Body of pancreas (tissue), 4 donors: ENCODE results near the gene GNB1L. TPM values are rescaled to one million over a fixed set of nuclear protein-coding genes. Genes with fewer than 3 reads are reported as not detected.
A peak's percentile ranks its signal among the peaks of the same experiment; 100 is the strongest.

Source experiments
- ATAC-seq: fragments of 150-250 bp; one replicate; pipeline ENCODE4 v1.9.1; 2016
- DNase-seq, 4 donors: peaks; one replicate each; pipeline ENCODE4 v3.0.0-alpha.2; 2019
- H3K27ac ChIP-seq, 4 donors: fragments of 200-600 bp; sonication (generic); 1 replicate in 3 of 4; 2 replicates in 1 of 4; pipeline versions ENCODE4 v1.5.1 to v1.6.1; 2016 to 2019; ENCODE audit warnings: mild to moderate bottlenecking in 1 of 4, mixed read lengths in 1 of 4, moderate library complexity in 1 of 4
- H3K27me3 ChIP-seq, 2 donors: fragments of 200-600 bp; sonication (generic); one replicate each; pipeline ENCODE4 v1.6.0; 2016; ENCODE audit warnings: mild to moderate bottlenecking in 1 of 2
- H3K36me3 ChIP-seq, 2 donors: fragments of 200-600 bp; sonication (generic); replicated peaks in 1 of 2; 2 replicates each; pipeline ENCODE4 v1.5.1; 2016; ENCODE audit warnings: low read depth in 2 of 2; ENCODE audit not compliant: insufficient read depth in 1 of 2
- H3K4me1 ChIP-seq: fragments of 200-600 bp; sonication (generic); one replicate; pipeline ENCODE4 v1.6.0; 2016
- H3K4me3 ChIP-seq, 2 donors: fragments of 200-600 bp; sonication (generic); 1 replicate in 1 of 2; 2 replicates in 1 of 2; pipeline ENCODE4 v1.5.1; 2016 to 2019
- H3K9me3 ChIP-seq, 3 donors: fragments of 200-600 bp; sonication (generic); 1 replicate in 2 of 3; 2 replicates in 1 of 3; pipeline ENCODE4 v1.5.1; 2016
- POLR2A ChIP-seq, 3 donors: fragments of 450-650 bp; IDR thresholded peaks; one replicate each; pipeline ENCODE4 v1.6.1; 2016; ENCODE audit warnings: antibody characterized with exemption in 3 of 3, mild to moderate bottlenecking in 2 of 3
- WGBS, 2 donors: methylation state at CpG; one replicate each; pipeline ENCODE4 v1.1.5; 2017; 5-methylcytosine and 5-hydroxymethylcytosine counted together
- intact Hi-C: fragments of 100-400 bp; cut with DNase I; formaldehyde crosslinking; loops from one replicate; pipeline ENCODE4 v1.15.1; 2023
- total RNA-seq, 2 donors: library from RNA; depleted of rRNA; stranded (reverse); fragments of >200 nt; gene quantifications; one replicate each; pipeline ENCODE4 v1.1.0, GENCODE V29; 2016
- TF ChIP-seq, protein P1 (sequence below), 7 experiments: fragments of 450-650 bp in 4 of 7; fragments of 200-600 bp in 3 of 7; sonication (generic) in 3 of 7; IDR thresholded peaks; one replicate each; pipeline ENCODE4 v1.5.1; 2016 to 2019; ENCODE audit warnings: antibody characterized with exemption in 7 of 7

Gene GNB1L
- total RNA-seq, 2 donors from 2014 or later = 1.3 to 3.3 TPM

DNA sequence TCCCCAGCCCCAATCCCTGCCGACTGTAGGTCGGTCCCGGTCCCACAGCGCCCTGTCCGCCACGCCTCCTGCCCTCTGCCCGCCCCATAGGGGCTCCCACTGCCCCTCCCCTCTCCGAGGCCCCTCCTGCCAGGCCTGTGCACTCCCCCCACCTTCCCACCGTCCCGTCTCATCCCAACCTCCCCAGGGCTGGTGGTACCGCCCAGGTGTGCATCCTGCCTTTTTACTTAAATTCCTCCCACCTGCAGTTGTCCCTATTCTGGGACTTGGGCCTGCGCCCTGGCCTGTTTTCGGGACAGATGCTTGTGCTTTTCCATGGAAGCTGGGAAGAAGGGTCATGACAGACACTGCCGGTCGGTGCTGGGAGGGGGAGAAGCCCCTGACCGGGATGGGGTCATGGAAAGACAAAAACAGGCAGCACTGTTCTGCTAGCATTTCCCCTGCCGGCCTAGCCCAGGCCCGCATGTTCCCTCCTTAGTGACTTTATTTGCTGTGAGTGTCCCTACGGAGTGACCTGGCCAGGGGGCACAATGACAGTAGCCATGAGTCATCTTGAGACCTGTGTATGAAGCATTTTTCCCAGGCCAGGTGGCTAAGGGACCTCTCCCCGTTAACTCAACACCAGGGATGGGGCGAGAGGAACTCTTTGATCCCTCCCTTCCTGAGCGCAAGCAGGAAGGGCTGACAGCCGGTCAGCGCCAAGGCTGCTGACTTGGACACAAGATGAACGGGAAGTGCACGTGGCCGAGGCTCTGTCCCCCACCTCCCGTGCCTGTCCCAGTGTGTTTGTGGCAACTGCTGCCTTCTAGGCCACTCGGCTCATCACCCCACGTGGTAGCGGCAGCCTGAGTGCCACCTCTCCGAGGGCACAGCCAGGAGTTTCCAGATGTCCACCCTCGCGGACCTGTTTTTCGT lies 87.0 kb downstream of the GNB1L start:
- no peak for DNase-seq
- no peak overlapping the region for H3K27ac ChIP-seq
- 10 to 15% methylated on average over 25 to 35 of the region's 35 CpGs for WGBS, 2 donors
- H3K9me3 ChIP-seq = no peaks in the 10 kb centered on the region
- intact Hi-C loops = no loop called here
- no peaks in the 10 kb centered on the region for H3K36me3 ChIP-seq
- H3K4me1 ChIP-seq = peaks cover 16% of the 10 kb centered on the region
- ATAC-seq = no peak
- TF ChIP-seq, protein P1, sequence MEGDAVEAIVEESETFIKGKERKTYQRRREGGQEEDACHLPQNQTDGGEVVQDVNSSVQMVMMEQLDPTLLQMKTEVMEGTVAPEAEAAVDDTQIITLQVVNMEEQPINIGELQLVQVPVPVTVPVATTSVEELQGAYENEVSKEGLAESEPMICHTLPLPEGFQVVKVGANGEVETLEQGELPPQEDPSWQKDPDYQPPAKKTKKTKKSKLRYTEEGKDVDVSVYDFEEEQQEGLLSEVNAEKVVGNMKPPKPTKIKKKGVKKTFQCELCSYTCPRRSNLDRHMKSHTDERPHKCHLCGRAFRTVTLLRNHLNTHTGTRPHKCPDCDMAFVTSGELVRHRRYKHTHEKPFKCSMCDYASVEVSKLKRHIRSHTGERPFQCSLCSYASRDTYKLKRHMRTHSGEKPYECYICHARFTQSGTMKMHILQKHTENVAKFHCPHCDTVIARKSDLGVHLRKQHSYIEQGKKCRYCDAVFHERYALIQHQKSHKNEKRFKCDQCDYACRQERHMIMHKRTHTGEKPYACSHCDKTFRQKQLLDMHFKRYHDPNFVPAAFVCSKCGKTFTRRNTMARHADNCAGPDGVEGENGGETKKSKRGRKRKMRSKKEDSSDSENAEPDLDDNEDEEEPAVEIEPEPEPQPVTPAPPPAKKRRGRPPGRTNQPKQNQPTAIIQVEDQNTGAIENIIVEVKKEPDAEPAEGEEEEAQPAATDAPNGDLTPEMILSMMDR (IDR thresholded peaks at IDR 0.05) = no peak
- no peak for TF ChIP-seq POLR2A (IDR thresholded peaks at IDR 0.05)
- H3K4me3 ChIP-seq = no peak overlapping the region
- peaks cover 0 to 48% of the 10 kb centered on the region in 2 donors for H3K27me3 ChIP-seq

DNA sequence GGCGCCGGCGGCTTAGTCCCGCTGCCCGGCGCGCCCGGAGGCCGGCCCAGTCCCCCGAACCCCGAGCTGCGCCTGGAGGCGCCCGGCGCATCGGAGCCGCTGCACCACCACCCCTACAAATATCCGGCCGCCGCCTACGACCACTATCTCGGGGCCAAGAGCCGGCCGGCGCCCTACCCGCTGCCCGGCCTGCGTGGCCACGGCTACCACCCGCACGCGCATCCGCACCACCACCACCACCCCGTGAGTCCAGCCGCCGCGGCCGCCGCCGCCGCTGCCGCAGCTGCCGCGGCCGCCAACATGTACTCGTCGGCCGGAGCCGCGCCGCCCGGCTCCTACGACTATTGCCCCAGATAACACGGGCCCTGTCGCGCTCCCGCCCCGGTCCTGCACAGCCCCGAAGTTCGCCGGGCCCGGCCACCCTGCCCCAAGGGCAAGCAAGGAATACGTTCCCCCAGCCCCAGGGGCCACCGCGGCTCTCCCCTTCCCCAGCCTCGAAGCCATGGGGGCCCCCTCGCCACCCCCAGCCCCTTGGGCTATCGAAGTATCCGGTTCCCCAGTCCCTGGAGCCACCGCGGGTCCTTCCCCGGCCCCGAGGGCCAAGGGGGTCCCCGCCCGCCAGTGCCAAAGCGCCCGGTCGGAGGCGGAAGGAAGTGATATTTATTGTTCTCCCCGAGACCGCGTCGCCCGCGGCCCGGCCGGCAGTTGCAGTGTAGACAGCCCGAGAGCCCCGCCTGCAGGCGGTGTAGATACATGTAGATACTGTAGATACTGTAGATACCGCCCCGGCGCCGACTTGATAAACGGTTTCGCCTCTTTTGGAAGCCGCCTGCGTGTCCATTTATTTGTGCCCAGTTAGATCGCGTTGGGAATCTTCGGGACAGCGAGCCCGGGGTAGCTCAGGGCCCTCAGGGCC lies 87.9 kb downstream of the GNB1L start:
- intact Hi-C loops = no loop called here
- Histone ChIP-seq H3K27me3 (peaks cover 0 to 49% of the 10 kb centered on the region in 2 donors), H3K27ac (no peak overlapping the region), H3K4me1 (peaks cover 16% of the 10 kb centered on the region), H3K4me3 (no peak overlapping the region), H3K9me3 (no peaks in the 10 kb centered on the region), H3K36me3 (no peaks in the 10 kb centered on the region)
- WGBS, 2 donors = 1 to 10% methylated on average over 2 to 98 of the region's 103 CpGs
- TF ChIP-seq POLR2A (IDR thresholded peaks at IDR 0.05) = no peak
- TF ChIP-seq, protein P1 (IDR thresholded peaks at IDR 0.05) = peak in 4 of 7 experiments; percentile 3 to 30 (median 21)
- ATAC-seq = peak; percentile 52
- DNase-seq = peak; percentile 46 to 67 (median 54)

DNA sequence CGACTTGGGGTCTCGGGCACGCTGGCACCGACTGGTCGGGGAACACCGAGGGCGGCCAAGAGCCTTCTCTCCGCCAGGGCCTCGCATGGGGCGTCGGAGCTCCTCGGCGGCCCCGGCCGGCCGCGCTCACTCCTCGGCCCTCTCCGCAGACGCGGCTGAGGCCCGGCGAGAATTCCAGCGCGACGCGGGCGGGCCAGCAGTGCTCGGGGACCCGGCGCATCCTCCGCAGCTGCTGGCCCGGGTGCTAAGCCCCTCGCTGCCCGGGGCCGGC lies 88.5 kb downstream of the GNB1L start:
- TF ChIP-seq, protein P1 (IDR thresholded peaks at IDR 0.05) = no peak
- TF ChIP-seq POLR2A (IDR thresholded peaks at IDR 0.05) = no peak
- H3K27me3 ChIP-seq = peaks cover 0 to 53% of the 10 kb centered on the region in 2 donors
- no peak overlapping the region for H3K4me3 ChIP-seq
- intact Hi-C loops = no loop called here
- no peak for ATAC-seq
- H3K9me3 ChIP-seq = no peaks in the 10 kb centered on the region
- 2% methylated on average over 35 of the region's 36 CpGs; no CpG with 5 or more reads in 1 of the 2 donors for WGBS, 2 donors
- no peak for DNase-seq
- no peak overlapping the region for H3K27ac ChIP-seq
- no peaks in the 10 kb centered on the region for H3K36me3 ChIP-seq
- H3K4me1 ChIP-seq = peaks cover 18% of the 10 kb centered on the region

DNA sequence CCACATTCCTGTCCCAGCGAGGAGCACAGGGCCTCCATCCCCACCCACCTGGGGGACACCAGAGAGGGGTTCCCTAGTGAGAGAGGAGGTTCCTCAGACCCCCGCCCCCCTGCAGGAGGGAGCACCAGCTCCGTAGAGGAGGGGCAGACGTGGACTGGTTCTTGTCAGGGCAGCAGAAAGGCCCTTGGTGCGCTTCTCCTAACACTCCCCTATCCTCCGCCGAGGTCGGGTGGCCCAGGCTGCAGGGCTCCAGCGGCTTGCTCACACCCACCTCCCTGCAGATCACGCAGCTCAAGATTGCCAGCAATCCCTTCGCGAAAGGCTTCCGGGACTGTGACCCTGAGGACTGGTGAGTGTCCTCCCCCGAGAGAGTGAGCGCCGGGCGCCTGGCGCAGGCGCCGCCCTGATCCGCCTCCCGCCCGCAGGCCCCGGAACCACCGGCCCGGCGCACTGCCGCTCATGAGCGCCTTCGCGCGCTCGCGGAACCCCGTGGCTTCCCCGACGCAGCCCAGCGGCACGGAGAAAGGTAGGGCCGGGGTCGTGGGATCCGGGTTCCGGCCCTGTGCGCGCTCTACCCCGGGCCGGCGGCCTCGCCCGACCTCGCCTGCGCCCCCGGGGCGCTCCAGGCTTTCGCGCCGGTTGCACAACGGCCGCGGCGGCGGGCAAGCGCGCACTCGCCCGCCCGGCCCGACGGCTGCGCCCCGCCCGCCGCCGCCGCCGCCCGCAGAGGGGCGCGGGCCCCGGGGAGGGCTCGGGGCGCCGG lies 89.0 kb downstream of the GNB1L start:
- DNase-seq = no peak
- no peak for TF ChIP-seq POLR2A (IDR thresholded peaks at IDR 0.05)

More for the DNA sequence above, 89.0 kb downstream of the GNB1L start:
- H3K36me3 ChIP-seq = no peaks in the 10 kb centered on the region
- H3K9me3 ChIP-seq = no peaks in the 10 kb centered on the region
- H3K4me1 ChIP-seq = peaks cover 20% of the 10 kb centered on the region
- intact Hi-C loops = no loop called here
- H3K27ac ChIP-seq = no peak overlapping the region
- no peak overlapping the region for H3K4me3 ChIP-seq
- peaks cover 0 to 49% of the 10 kb centered on the region in 2 donors for H3K27me3 ChIP-seq
- ATAC-seq = no peak
- 4 to 10% methylated on average over 9 to 83 of the region's 83 CpGs for WGBS, 2 donors
